Stimulated activated memory B cell treated with anti-CD40 and anti-IgM and Interleukin-4, amounts not matched to agents 10 μg/mL and 1 μg/mL and 100 μg/mL, for 72 hours (primary cell): ENCODE measurements around the gene TEDDM1.

Source experiments
- ATAC-seq: fragments of 150-1000 bp; cut with Tn5 transposase; 2 replicates; pipeline ENCODE4 v1.10.0; 2021
- H3K27ac Mint-ChIP-seq: one replicate; pipeline ENCODE4 v1.8.0; 2022; ENCODE audit warnings: mild to moderate bottlenecking, mixed read lengths
- H3K27me3 Mint-ChIP-seq: one replicate; pipeline ENCODE4 v1.8.0; 2022; ENCODE audit warnings: mixed read lengths
- H3K36me3 Mint-ChIP-seq: one replicate; pipeline ENCODE4 v1.8.0; 2022; ENCODE audit warnings: mixed read lengths
- H3K4me1 Mint-ChIP-seq: one replicate; pipeline ENCODE4 v1.8.0; 2022; ENCODE audit warnings: mixed read lengths
- H3K4me3 Mint-ChIP-seq: one replicate; pipeline ENCODE4 v1.8.0; 2022; ENCODE audit warnings: mild to moderate bottlenecking, moderate library complexity, mixed read lengths
- H3K9me3 Mint-ChIP-seq: one replicate; pipeline ENCODE4 v1.8.0; 2022; ENCODE audit warnings: mixed read lengths

Gene TEDDM1

DNA sequence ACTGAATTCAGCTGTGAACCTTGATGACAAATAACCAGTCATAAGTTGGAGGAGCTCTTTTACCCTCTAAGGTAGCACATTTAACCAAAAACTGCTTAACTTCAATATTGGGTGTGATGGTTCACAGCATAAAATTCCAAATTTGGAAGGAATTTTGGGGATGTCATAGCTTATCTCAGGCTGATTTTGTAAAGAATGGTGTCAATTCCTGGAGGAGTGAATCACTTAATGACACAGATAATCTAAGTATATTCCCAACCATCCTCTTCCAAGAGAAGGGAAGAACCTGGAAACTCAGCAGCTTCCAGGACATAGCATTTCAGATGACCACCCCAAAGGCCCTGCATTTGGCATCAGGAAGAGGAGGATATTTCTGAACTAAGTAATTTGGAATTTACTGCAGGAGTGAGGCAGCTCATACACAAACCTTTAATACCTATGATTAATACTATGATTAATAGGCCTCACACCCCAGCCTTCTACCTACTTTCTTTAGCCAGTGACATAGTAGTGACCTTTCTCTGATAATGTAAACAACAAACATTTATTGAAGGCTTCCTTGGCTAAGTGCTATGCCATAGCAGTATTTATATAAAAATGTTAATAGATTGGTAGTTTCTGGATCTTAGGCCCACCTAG is 23.4 kb downstream of the TEDDM1 start:
- no peak overlapping the region for H3K27ac Mint-ChIP-seq
- no peaks in the 10 kb centered on the region for H3K9me3 Mint-ChIP-seq
- ATAC-seq = no peak
- no peaks in the 10 kb centered on the region for H3K36me3 Mint-ChIP-seq
- H3K4me1 Mint-ChIP-seq = no peaks in the 10 kb centered on the region
- H3K4me3 Mint-ChIP-seq = no peak overlapping the region
- H3K27me3 Mint-ChIP-seq = no peaks in the 10 kb centered on the region

DNA sequence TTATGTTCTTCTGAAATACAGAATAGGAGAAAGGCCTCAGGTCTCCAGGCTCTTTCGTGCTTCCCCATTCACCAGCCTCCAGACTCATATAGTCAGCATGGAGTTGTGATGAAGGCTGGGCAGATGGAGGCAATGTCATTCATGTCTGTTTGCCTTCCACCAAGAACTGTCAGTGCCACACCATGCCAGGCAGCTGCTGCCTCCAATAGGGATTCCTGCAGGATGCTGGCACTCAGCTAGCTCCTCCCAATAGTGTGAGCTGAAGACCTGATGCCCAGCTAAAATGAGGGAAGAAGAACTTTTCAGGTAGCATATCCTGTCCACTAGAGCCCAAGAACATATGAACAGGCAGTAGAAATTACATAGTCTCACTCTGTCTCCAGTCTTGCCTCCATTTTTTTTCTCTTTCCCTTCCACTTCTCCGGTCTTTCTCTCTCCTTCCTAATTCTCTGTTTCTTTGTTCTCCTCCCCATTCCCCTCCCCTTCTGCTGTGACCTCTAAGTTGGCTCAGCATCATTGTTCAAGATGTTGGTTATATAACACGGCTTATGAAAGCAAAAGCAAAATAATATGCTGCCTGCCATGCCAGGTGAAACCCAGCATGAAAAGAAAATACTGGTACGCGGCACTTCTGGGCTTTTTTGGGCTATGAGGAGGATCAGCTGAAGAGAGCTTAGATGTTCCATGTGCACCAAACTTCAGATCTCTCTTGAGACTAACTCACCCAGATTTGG is 26.2 kb downstream of the TEDDM1 start:
- Mint-ChIP-seq H3K4me1 (no peaks in the 10 kb centered on the region), H3K27me3 (no peaks in the 10 kb centered on the region), H3K4me3 (no peak overlapping the region), H3K9me3 (no peaks in the 10 kb centered on the region), H3K27ac (no peak overlapping the region), H3K36me3 (no peaks in the 10 kb centered on the region)
- no peak for ATAC-seq

DNA sequence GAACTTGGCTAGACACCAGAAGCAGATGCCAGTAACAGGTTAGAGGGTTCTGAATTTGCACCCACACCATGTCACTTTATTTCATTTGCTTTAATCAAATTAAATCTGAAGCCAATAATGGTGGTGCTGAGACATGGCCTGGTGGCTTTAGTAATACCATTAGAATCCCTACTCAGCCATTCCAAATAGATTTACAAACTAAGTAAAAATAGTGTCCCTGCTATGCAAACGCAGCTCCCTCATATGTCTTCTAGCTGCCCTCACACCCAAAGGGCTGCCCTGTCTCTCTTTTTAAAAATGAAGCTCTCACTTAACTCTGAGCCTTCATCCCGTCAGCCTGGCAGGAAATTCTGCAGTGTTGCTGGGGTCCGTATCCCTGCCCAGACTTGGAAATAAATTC is 29.9 kb downstream of the TEDDM1 start:
- ATAC-seq = no peak
- Mint-ChIP-seq H3K27ac (no peak overlapping the region), H3K4me1 (peaks cover 10% of the 10 kb centered on the region), H3K27me3 (peaks cover 18% of the 10 kb centered on the region), H3K4me3 (no peak overlapping the region), H3K9me3 (no peaks in the 10 kb centered on the region), H3K36me3 (no peaks in the 10 kb centered on the region)

GRCh38 chr1:182368903-182369302 is 31.6 kb downstream of the TEDDM1 start:
- ATAC-seq = no peak
- H3K4me1 Mint-ChIP-seq = peaks cover 10% of the 10 kb centered on the region
- peaks cover 22% of the 10 kb centered on the region for H3K27me3 Mint-ChIP-seq
- no peaks in the 10 kb centered on the region for H3K9me3 Mint-ChIP-seq
- H3K27ac Mint-ChIP-seq = no peak overlapping the region
- H3K36me3 Mint-ChIP-seq = no peaks in the 10 kb centered on the region
- no peak overlapping the region for H3K4me3 Mint-ChIP-seq

GRCh38 chr1:182368358-182368757 is 32.1 kb downstream of the TEDDM1 start:
- no peak for ATAC-seq
- H3K4me1 Mint-ChIP-seq = peaks cover 10% of the 10 kb centered on the region
- no peaks in the 10 kb centered on the region for H3K36me3 Mint-ChIP-seq
- H3K27ac Mint-ChIP-seq = no peak overlapping the region
- H3K9me3 Mint-ChIP-seq = no peaks in the 10 kb centered on the region
- no peak overlapping the region for H3K4me3 Mint-ChIP-seq
- peaks cover 22% of the 10 kb centered on the region for H3K27me3 Mint-ChIP-seq

- ATAC-seq = no peak
- H3K27me3 Mint-ChIP-seq = peaks cover 22% of the 10 kb centered on the region
- H3K4me3 Mint-ChIP-seq = no peak overlapping the region
- H3K4me1 Mint-ChIP-seq = peaks cover 10% of the 10 kb centered on the region
- H3K36me3 Mint-ChIP-seq = no peaks in the 10 kb centered on the region
- no peaks in the 10 kb centered on the region for H3K9me3 Mint-ChIP-seq
- no peak overlapping the region for H3K27ac Mint-ChIP-seq
Observed at GRCh38 chr1:182367926-182368325, 32.5 kb downstream of the TEDDM1 start.

DNA sequence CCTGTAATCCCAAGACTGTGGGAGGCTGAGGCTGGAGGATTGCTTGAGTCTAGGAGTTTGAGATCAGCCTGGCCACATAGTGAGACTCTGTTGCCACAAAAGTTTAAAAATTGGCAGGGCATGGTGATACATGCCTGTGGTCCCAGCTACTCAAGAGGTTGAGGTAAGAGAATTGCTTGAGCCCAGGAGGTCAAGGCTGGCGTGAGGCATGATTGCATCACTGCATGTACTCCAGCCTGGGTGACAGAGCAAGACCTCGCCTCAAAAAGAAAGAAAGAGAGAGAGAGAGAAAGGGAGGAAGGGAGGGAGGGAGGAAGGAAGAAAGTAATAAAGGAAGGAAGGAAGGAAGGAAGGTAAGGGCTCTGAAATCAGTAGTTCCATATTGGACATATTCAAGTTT is 33.9 kb downstream of the TEDDM1 start:
- H3K27ac Mint-ChIP-seq = no peak overlapping the region
- no peak for ATAC-seq
- peaks cover 10% of the 10 kb centered on the region for H3K4me1 Mint-ChIP-seq
- no peaks in the 10 kb centered on the region for H3K36me3 Mint-ChIP-seq
- H3K27me3 Mint-ChIP-seq = peaks cover 27% of the 10 kb centered on the region
- H3K4me3 Mint-ChIP-seq = no peak overlapping the region
- H3K9me3 Mint-ChIP-seq = no peaks in the 10 kb centered on the region

DNA sequence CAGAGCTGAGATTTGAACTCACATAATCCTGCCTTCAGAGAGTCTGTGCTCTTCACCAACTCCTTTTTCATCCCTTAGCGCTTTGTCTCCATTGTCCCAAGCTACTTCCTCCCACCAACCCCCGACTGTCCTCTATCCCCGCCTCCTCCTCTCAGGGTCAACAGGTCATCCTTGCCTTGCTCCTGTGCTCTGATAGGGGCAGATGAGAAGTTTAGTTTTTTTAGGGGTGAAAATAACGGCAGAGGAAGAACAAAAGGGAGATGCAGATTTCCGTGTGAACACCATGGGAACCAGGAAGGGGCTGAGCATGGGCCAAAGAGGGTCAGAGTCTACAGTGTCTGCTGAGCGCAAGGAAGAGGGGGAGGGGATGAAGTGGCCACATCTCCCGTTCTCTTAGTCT is 40.8 kb downstream of the TEDDM1 start:
- no peak overlapping the region for H3K27ac Mint-ChIP-seq
- H3K4me3 Mint-ChIP-seq = no peak overlapping the region
- ATAC-seq = no peak
- peaks cover 32% of the 10 kb centered on the region for H3K27me3 Mint-ChIP-seq
- no peaks in the 10 kb centered on the region for H3K36me3 Mint-ChIP-seq
- no peaks in the 10 kb centered on the region for H3K9me3 Mint-ChIP-seq
- H3K4me1 Mint-ChIP-seq = no peaks in the 10 kb centered on the region

DNA sequence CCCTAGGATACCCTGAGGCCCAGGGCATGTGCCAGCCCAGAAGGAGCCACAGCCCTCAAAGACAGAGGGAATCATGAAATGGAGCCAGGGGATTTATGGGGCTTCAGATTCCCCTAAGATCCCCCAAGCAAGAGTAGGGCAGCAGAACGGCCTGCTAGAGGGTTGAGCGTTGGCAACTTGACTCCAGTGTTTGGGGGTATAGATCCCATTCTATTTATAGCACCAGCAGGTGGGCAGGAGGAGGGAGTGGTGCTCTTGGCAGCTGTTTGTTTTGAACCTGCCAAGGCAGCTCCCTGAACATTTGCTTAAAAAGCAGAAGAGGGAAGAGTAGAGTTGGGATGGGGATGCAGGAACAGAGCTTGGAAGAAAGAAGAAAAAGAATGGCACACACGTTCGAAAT is 42.6 kb downstream of the TEDDM1 start:
- peaks cover 33% of the 10 kb centered on the region for H3K27me3 Mint-ChIP-seq
- H3K27ac Mint-ChIP-seq = no peak overlapping the region
- no peaks in the 10 kb centered on the region for H3K36me3 Mint-ChIP-seq
- no peak for ATAC-seq
- no peak overlapping the region for H3K4me3 Mint-ChIP-seq
- no peaks in the 10 kb centered on the region for H3K9me3 Mint-ChIP-seq
- H3K4me1 Mint-ChIP-seq = no peaks in the 10 kb centered on the region

- H3K4me1 Mint-ChIP-seq = no peaks in the 10 kb centered on the region
- no peaks in the 10 kb centered on the region for H3K9me3 Mint-ChIP-seq
- H3K27me3 Mint-ChIP-seq = peaks cover 33% of the 10 kb centered on the region
- H3K4me3 Mint-ChIP-seq = no peak overlapping the region
- ATAC-seq = no peak
- no peak overlapping the region for H3K27ac Mint-ChIP-seq
- H3K36me3 Mint-ChIP-seq = no peaks in the 10 kb centered on the region
Observed at GRCh38 chr1:182357171-182357570, 43.3 kb downstream of the TEDDM1 start.

DNA sequence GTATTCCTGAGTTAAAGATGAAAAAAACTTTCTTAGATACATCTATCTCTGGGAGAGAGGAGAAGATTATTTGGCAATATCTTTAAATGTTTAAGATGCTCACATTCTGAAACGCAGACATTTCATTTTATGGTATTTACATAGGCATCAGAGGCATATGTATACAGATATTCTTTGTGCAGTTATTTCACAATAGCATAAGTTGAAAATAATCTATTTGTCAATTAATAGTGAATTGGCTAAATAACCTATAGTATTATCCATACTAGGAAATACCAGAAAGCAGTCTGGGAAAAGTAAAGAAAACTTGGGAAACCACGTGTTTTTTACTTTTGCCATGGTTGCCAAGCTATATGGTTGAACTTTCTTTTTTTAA is 44.8 kb downstream of the TEDDM1 start:
- no peaks in the 10 kb centered on the region for H3K36me3 Mint-ChIP-seq
- no peaks in the 10 kb centered on the region for H3K9me3 Mint-ChIP-seq
- no peak for ATAC-seq
- H3K27ac Mint-ChIP-seq = no peak overlapping the region
- no peak overlapping the region for H3K4me3 Mint-ChIP-seq
- H3K4me1 Mint-ChIP-seq = no peaks in the 10 kb centered on the region
- peaks cover 36% of the 10 kb centered on the region for H3K27me3 Mint-ChIP-seq

- Mint-ChIP-seq H3K36me3 (no peaks in the 10 kb centered on the region), H3K27ac (no peak overlapping the region), H3K27me3 (peaks cover 22% of the 10 kb centered on the region), H3K4me3 (no peak overlapping the region), H3K4me1 (no peaks in the 10 kb centered on the region), H3K9me3 (no peaks in the 10 kb centered on the region)
- no peak for ATAC-seq
Observed at GRCh38 chr1:182351790-182352364, 48.6 kb downstream of the TEDDM1 start.

DNA sequence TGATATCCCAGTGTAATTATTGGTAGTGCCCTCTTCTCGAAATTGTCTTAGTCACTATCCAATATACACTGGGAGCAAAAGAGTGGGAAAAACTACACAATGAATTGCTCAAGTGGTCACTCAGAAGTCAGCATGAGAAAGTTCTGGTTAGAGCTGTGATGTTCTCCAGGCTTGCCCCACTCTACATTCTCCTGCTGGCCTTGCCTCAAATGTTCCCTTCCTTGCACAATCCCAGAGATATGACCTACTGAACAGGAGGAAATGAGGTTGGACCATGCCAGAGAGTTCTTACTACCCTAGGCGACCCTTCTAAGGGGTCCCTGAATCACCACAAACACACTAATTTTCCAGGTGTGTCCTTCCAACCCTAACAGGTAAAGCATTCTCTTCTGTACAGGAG is 49.6 kb downstream of the TEDDM1 start:
- H3K4me3 Mint-ChIP-seq = no peak overlapping the region
- H3K36me3 Mint-ChIP-seq = no peaks in the 10 kb centered on the region
- H3K27ac Mint-ChIP-seq = no peak overlapping the region
- ATAC-seq = no peak
- H3K4me1 Mint-ChIP-seq = no peaks in the 10 kb centered on the region
- no peaks in the 10 kb centered on the region for H3K9me3 Mint-ChIP-seq
- peaks cover 28% of the 10 kb centered on the region for H3K27me3 Mint-ChIP-seq

DNA sequence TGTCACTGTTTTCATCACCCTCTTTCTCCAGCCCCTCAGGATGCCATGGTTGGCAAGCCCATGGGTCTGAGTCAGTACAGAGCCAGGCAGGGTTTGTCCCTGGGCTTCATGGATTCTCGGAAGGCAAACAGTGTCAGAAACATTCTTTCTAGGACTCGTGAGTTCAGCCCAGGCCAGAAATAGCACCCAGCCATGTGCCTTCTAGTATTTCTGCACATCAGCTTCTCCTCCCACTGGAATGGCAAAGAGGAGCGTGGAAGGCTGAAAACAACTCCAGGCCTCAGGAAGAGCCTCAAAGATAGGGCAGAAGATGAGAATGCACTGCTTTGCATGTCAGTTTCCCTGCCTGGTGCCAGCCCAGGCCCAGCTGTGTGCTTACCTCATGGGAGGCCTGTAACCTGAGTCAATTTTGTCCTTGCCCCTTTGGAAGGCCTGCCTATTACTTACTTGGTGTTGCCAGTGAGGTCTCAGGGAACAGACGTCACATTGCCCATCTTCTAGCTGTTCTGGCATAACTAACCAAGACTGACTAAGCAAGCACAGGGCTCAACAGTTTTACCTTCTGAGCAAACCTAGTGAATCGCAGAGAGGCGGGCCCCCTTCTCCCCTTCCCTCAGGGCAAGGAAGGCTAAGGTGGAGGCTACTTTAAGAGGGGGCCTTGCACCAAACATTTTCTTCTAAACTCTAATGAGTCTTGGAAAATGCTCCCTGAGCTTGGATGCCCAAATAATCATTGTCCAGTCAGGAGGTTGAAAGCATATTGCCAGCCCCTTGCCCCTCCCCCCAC is 51.3 kb downstream of the TEDDM1 start:
- H3K27me3 Mint-ChIP-seq = peaks cover 20% of the 10 kb centered on the region
- no peaks in the 10 kb centered on the region for H3K4me1 Mint-ChIP-seq
- ATAC-seq = no peak
- no peak overlapping the region for H3K4me3 Mint-ChIP-seq
- H3K9me3 Mint-ChIP-seq = no peaks in the 10 kb centered on the region
- no peak overlapping the region for H3K27ac Mint-ChIP-seq
- H3K36me3 Mint-ChIP-seq = no peaks in the 10 kb centered on the region
